Measurements from ENCODE around the gene TSR1. TPM values are rescaled to one million over a fixed set of nuclear protein-coding genes. Genes with fewer than 3 reads are reported as not detected.

The TSR1 gene
- total RNA-seq, 1 donor from 2014 or later = 21.1 TPM

- H3K9me3 Mint-ChIP-seq (ENCODE audit: low read depth) = no peaks in the 10 kb centered on the region
- no peak for DNase-seq (ENCODE audit: low spot score)
- H3K4me3 Mint-ChIP-seq (ENCODE audit: unreplicated experiment) = no peak overlapping the region
- H3K36me3 Mint-ChIP-seq (ENCODE audit: low read depth) = peaks cover 44% of the 10 kb centered on the region
- H3K27me3 Mint-ChIP-seq (ENCODE audit: low read depth) = no peaks in the 10 kb centered on the region
- TF ChIP-seq CTCF (IDR thresholded peaks at IDR 0.05) = no peak
- H3K4me1 Mint-ChIP-seq (ENCODE audit: low read depth) = peaks cover 29% of the 10 kb centered on the region
- H3K27ac Mint-ChIP-seq (ENCODE audit: unreplicated experiment) = no peak overlapping the region
Observed at GRCh38 chr17:2295575-2295974, 40.7 kb downstream of the TSR1 start.

GRCh38 chr17:2292100-2292499 lies 44.2 kb downstream of the TSR1 start:
- Mint-ChIP-seq H3K27me3 (ENCODE audit: low read depth) (no peaks in the 10 kb centered on the region), H3K4me3 (ENCODE audit: unreplicated experiment) (no peak overlapping the region), H3K27ac (ENCODE audit: unreplicated experiment) (peak overlapping the region; percentile 58), H3K9me3 (ENCODE audit: low read depth) (no peaks in the 10 kb centered on the region), H3K4me1 (ENCODE audit: low read depth) (peaks cover 20% of the 10 kb centered on the region), H3K36me3 (ENCODE audit: low read depth) (peaks cover 34% of the 10 kb centered on the region)
- no peak for TF ChIP-seq CTCF (IDR thresholded peaks at IDR 0.05)
- DNase-seq (ENCODE audit: low spot score) = no peak

- Mint-ChIP-seq H3K27me3 (ENCODE audit: low read depth) (no peaks in the 10 kb centered on the region), H3K4me3 (ENCODE audit: unreplicated experiment) (no peak overlapping the region), H3K27ac (ENCODE audit: unreplicated experiment) (no peak overlapping the region), H3K9me3 (ENCODE audit: low read depth) (no peaks in the 10 kb centered on the region), H3K36me3 (ENCODE audit: low read depth) (peaks cover 23% of the 10 kb centered on the region), H3K4me1 (ENCODE audit: low read depth) (peaks cover 8% of the 10 kb centered on the region)
- no peak for DNase-seq (ENCODE audit: low spot score)
- no peak for TF ChIP-seq CTCF (IDR thresholded peaks at IDR 0.05)
Observed at GRCh38 chr17:2289878-2290478, 46.3 kb downstream of the TSR1 start.

- DNase-seq (ENCODE audit: low spot score) = no peak
- H3K4me3 Mint-ChIP-seq (ENCODE audit: unreplicated experiment) = no peak overlapping the region
- H3K27me3 Mint-ChIP-seq (ENCODE audit: low read depth) = no peaks in the 10 kb centered on the region
- no peak overlapping the region for H3K27ac Mint-ChIP-seq (ENCODE audit: unreplicated experiment)
- peaks cover 3% of the 10 kb centered on the region for H3K4me1 Mint-ChIP-seq (ENCODE audit: low read depth)
- TF ChIP-seq CTCF (IDR thresholded peaks at IDR 0.05) = no peak
- no peaks in the 10 kb centered on the region for H3K9me3 Mint-ChIP-seq (ENCODE audit: low read depth)
- peaks cover 33% of the 10 kb centered on the region for H3K36me3 Mint-ChIP-seq (ENCODE audit: low read depth)
Observed at GRCh38 chr17:2283302-2283701, 53.0 kb downstream of the TSR1 start.

DNA sequence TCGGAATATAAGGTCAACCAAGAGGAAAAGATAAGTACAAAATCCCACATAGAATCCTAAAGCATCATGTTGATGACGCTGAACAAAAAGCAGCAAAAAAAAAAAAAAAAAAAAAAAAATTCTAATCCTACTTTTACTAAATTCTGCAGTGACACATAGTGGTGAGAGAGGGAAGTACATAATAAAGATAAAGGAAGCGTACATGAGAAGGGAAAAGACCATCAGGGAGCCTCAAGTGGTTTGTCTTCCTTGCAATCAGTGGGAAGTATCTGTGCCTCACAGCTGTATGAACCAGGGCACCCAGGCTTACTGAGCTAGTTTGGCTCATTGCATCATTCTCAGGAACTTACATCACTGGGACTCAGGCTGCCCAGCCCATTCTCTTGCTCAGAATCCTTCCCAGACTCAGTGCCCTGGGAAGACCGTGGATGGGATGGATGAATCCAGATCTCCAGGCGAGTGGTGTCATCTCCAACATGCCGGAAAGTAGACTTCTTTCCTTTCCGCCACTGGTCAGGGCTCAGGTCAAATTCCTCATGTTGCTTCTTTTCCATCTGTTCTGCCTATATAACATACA lies 53.9 kb downstream of the TSR1 start:
- no peak overlapping the region for H3K4me3 Mint-ChIP-seq (ENCODE audit: unreplicated experiment)
- peaks cover 3% of the 10 kb centered on the region for H3K4me1 Mint-ChIP-seq (ENCODE audit: low read depth)
- DNase-seq (ENCODE audit: low spot score) = no peak
- no peaks in the 10 kb centered on the region for H3K27me3 Mint-ChIP-seq (ENCODE audit: low read depth)
- TF ChIP-seq CTCF (IDR thresholded peaks at IDR 0.05) = peak; percentile 86
- H3K27ac Mint-ChIP-seq (ENCODE audit: unreplicated experiment) = peak overlapping the region; percentile 60
- H3K9me3 Mint-ChIP-seq (ENCODE audit: low read depth) = no peaks in the 10 kb centered on the region
- peaks cover 32% of the 10 kb centered on the region for H3K36me3 Mint-ChIP-seq (ENCODE audit: low read depth)
